Measurements from ENCODE around the gene PAWR. TPM values are rescaled to one million over a fixed set of nuclear protein-coding genes. Genes with fewer than 3 reads are reported as not detected.

PAWR gene
- total RNA-seq, 1 experiment from 2014 or later: 176 TPM

GRCh38 chr12:79657136-79657535, 33.6 kb downstream of the PAWR start:
- H3K23ac ChIP-seq (ENCODE audit: insufficient read length, low read depth, low read length): no peak overlapping the region
- DNase-seq: no peak
- H3K27me3 ChIP-seq (ENCODE audit: insufficient read depth, low read length): no peaks in the 10 kb centered on the region
- Mint-ChIP-seq H3K36me3 (ENCODE audit: insufficient read depth in 1 of 3, low read depth in 3 of 3) (peaks cover 11 to 25% (median 21%) of the 10 kb centered on the region in 3 experiments), H3K27ac (peak overlapping the region in 2 of 3 experiments; percentile 71 to 87; a peak in 4 of 7 replicates), H3K27me3 (ENCODE audit: low read depth) (no peaks in the 10 kb centered on the region), H3K4me3 (no peak overlapping the region), H3K9me3 (peaks cover 0 to 3% of the 10 kb centered on the region in 2 experiments; a peak in 1 of 5 replicates), H3K4me1 (peaks cover 44 to 59% of the 10 kb centered on the region in 2 experiments)
- no peaks in the 10 kb centered on the region for H4K20me1 ChIP-seq (ENCODE audit: control insufficient read depth, insufficient read depth, insufficient read length)
- no peak overlapping the region for H3K18ac ChIP-seq (ENCODE audit: insufficient read length, low read depth, low read length)
- no peak overlapping the region for H2BK5ac ChIP-seq (ENCODE audit: insufficient read length, low read length)
- no peak overlapping the region for H4K8ac ChIP-seq (replicated peaks; ENCODE audit: insufficient read length, low read depth, low read length)
- H2AFZ ChIP-seq (ENCODE audit: low read length): no peak overlapping the region
- H3K4me2 ChIP-seq (ENCODE audit: insufficient read depth, insufficient read length, low read length): no peak overlapping the region
- H3K79me2 ChIP-seq (ENCODE audit: insufficient read depth, low read length): peaks cover 35% of the 10 kb centered on the region; the same call in 1 of the 2 replicates
- no peak overlapping the region for H3K27ac ChIP-seq (ENCODE audit: insufficient read length, low read depth, low read length)
- H4K5ac ChIP-seq (ENCODE audit: insufficient read length, low read depth, low read length): no peak overlapping the region
- no peak overlapping the region for H3K56ac ChIP-seq (ENCODE audit: insufficient read length, low read depth, low read length)
- no peaks in the 10 kb centered on the region for H3K9me3 ChIP-seq (ENCODE audit: control insufficient read depth, low read depth, low read length)
- H3K23me2 ChIP-seq (ENCODE audit: insufficient read length, low read depth, low read length, poor library complexity, severe bottlenecking): no peaks in the 10 kb centered on the region
- no peak overlapping the region for H2BK12ac ChIP-seq (ENCODE audit: insufficient read length, low read depth, low read length)
- H4K91ac ChIP-seq (ENCODE audit: insufficient read length, low read depth, low read length): no peak overlapping the region
- H3K9ac ChIP-seq (ENCODE audit: extremely low read depth, insufficient read length, low read length): no peak overlapping the region
- H3K14ac ChIP-seq (ENCODE audit: insufficient read depth, low read length): no peak overlapping the region
- peaks cover 2% of the 10 kb centered on the region; the same call in 1 of the 2 replicates for H3K4me1 ChIP-seq (ENCODE audit: insufficient read depth, low read length)
- H2BK15ac ChIP-seq (ENCODE audit: low read depth, low read length): no peak overlapping the region
- H2BK120ac ChIP-seq (ENCODE audit: low read depth, low read length, poor library complexity, severe bottlenecking): no peak overlapping the region
- no peak overlapping the region for H3T11ph ChIP-seq (ENCODE audit: low read length)
- H2BK20ac ChIP-seq (ENCODE audit: low read depth, low read length, poor library complexity, severe bottlenecking): no peak overlapping the region
- no peak overlapping the region for H2AK5ac ChIP-seq (ENCODE audit: insufficient read length, low read length)
- no peak overlapping the region for H3K4ac ChIP-seq (ENCODE audit: low read depth, low read length)
- H3K79me1 ChIP-seq (ENCODE audit: insufficient read depth, low read depth, low read length, poor library complexity, severe bottlenecking): peaks cover 9% of the 10 kb centered on the region
- WGBS (ENCODE audit: extremely low coverage, insufficient read length, low lambda C conversion rate): no CpG with 5 or more reads among the region's 7 CpGs
- no peak for TF ChIP-seq CTCF (conservative IDR thresholded peaks at IDR 0.05)
